GM18499 (cell line): ENCODE data around the gene CPTP.

ENCODE experiments used
- ATAC-seq: cut with Tn5 transposase; IDR thresholded peaks from one replicate; pipeline ENCODE4 v1.9.1; 2021; ENCODE audit warnings: moderate number of reproducible peaks; ENCODE audit not compliant: insufficient read depth, unreplicated experiment

Gene CPTP

GRCh38 chr1:1345860-1346500 lies 21.4 kb downstream of the CPTP start:
- no peak for ATAC-seq

GRCh38 chr1:1346501-1346890 lies 21.9 kb downstream of the CPTP start:
- ATAC-seq = no peak

- no peak for ATAC-seq
Observed at GRCh38 chr1:1347026-1347595, 22.5 kb downstream of the CPTP start.

GRCh38 chr1:1347663-1348419 lies 23.2 kb downstream of the CPTP start:
- ATAC-seq = no peak

- ATAC-seq = no peak
Observed at GRCh38 chr1:1348420-1349255, 24.0 kb downstream of the CPTP start.

- ATAC-seq = no peak
Observed at GRCh38 chr1:1349256-1350012, 24.8 kb downstream of the CPTP start, which contains the start of gene DVL1. DVL1 (minus strand) TSS chr1:1349418; CDS start chr1:1349065, 353 bp downstream.

GRCh38 chr1:1351511-1352427 lies 27.2 kb downstream of the CPTP start:
- no peak for ATAC-seq

- no peak for ATAC-seq
Observed at GRCh38 chr1:1352786-1353388, 28.3 kb downstream of the CPTP start.

GRCh38 chr1:1353389-1354151 lies 29.0 kb downstream of the CPTP start:
- ATAC-seq = no peak

- no peak for ATAC-seq
Observed at GRCh38 chr1:1354271-1355247, 30.0 kb downstream of the CPTP start.

GRCh38 chr1:1355416-1355815 lies 30.8 kb downstream of the CPTP start:
- no peak for ATAC-seq

GRCh38 chr1:1356166-1356795 lies 31.7 kb downstream of the CPTP start:
- ATAC-seq = no peak

- ATAC-seq = no peak
Observed at GRCh38 chr1:1356796-1357401, 32.3 kb downstream of the CPTP start.

GRCh38 chr1:1357871-1358432 lies 33.4 kb downstream of the CPTP start:
- no peak for ATAC-seq

GRCh38 chr1:1358433-1359271 lies 34.0 kb downstream of the CPTP start, which contains the start of gene MXRA8:
MXRA8 (minus strand) TSS chr1:1358555; CDS start chr1:1358504, 51 bp downstream.
- ATAC-seq = no peak
